Upper lobe of left lung (tissue), 6 donors: Measurements from ENCODE around the gene WFIKKN2. TPM values are rescaled to one million over a fixed set of nuclear protein-coding genes. Genes with fewer than 3 reads are reported as not detected.

ENCODE experiments used
- ATAC-seq, 2 donors: fragments of 200-7000 bp; cut with Tn5 transposase; one replicate each; pipeline ENCODE4 v1.9.1; 2022; ENCODE audit warnings: mild to moderate bottlenecking in 2 of 2, moderate library complexity in 2 of 2; ENCODE audit not compliant: low FRiP score in 2 of 2
- DNase-seq, 2 donors: peaks; one replicate each; pipeline ENCODE4 v3.0.0-alpha.2; 2019 to 2020
- H3K27ac ChIP-seq, 4 donors: fragments of 200-600 bp; sonication (generic); one replicate each; pipeline ENCODE4 v1.5.1; 2016 to 2019
- H3K27me3 ChIP-seq, 4 donors: fragments of 200-600 bp; sonication (generic); one replicate each; pipeline ENCODE4 v1.5.1; 2017 to 2019
- H3K36me3 ChIP-seq, 4 donors: fragments of 200-600 bp; sonication (generic); one replicate each; pipeline ENCODE4 v1.5.1; 2016 to 2019
- H3K4me1 ChIP-seq, 4 donors: fragments of 200-600 bp; sonication (generic); one replicate each; pipeline ENCODE4 v1.5.1; 2018 to 2019
- H3K4me3 ChIP-seq, 4 donors: fragments of 200-600 bp; sonication (generic); one replicate each; pipeline ENCODE4 v1.5.1; 2017 to 2019; ENCODE audit warnings: mild to moderate bottlenecking in 2 of 4, moderate library complexity in 1 of 4
- H3K9me3 ChIP-seq, 4 donors: fragments of 200-600 bp; sonication (generic); one replicate each; pipeline ENCODE4 v1.5.1; 2018 to 2019
- CTCF ChIP-seq, 6 experiments: fragments of 450-650 bp in 4 of 6; fragments of 200-600 bp in 2 of 6; sonication (generic) in 2 of 6; IDR thresholded peaks; one replicate each; pipeline ENCODE4 v1.5.1; 2016 to 2019; ENCODE audit warnings: antibody characterized with exemption in 6 of 6
- EP300 ChIP-seq, 4 donors: sonication (generic); formaldehyde crosslinking; IDR thresholded peaks; one replicate each; pipeline ENCODE4 v1.5.1; 2017; ENCODE audit warnings: antibody characterized with exemption in 4 of 4, control low read depth in 2 of 4
- POLR2A ChIP-seq, 4 donors: fragments of 450-650 bp; IDR thresholded peaks; one replicate each; pipeline ENCODE4 v1.5.1; 2016 to 2017; ENCODE audit warnings: antibody characterized with exemption in 4 of 4, mild to moderate bottlenecking in 2 of 4
- POLR2AphosphoS5 ChIP-seq, 2 donors: sonication (generic); formaldehyde crosslinking; IDR thresholded peaks; one replicate each; pipeline ENCODE4 v1.5.1; 2017; ENCODE audit warnings: antibody characterized with exemption in 2 of 2
- WGBS, 2 donors: methylation state at CpG; one replicate each; pipeline ENCODE4 v1.1.5; 2017 to 2018; 5-methylcytosine and 5-hydroxymethylcytosine counted together
- total RNA-seq, 6 donors: library from RNA; depleted of rRNA in 4 of 6; stranded (reverse); fragments of >200 nt in 4 of 6; gene quantifications; one replicate each; pipeline versions ENCODE4 v1.1.0 to v1.2.1, GENCODE V29; 2016 to 2021
- donor health status: DM: no; HTN: no; CAD: no; lungs with moderate emphysema.
- donor health status: DM: no; HTN: yes; CAD: no; lungs with severe emphysema.

WFIKKN2 gene
- total RNA-seq, 6 donors from 2014 or later: 0.23 TPM; not detected in 5

- DNase-seq (peak in 1 of 2 donors; percentile 56), ATAC-seq (peak; percentile 70 to 83)
- Histone ChIP-seq H3K27ac (no peak overlapping the region), H3K9me3 (no peaks in the 10 kb centered on the region), H3K27me3 (no peaks in the 10 kb centered on the region), H3K4me3 (no peak overlapping the region), H3K36me3 (no peaks in the 10 kb centered on the region), H3K4me1 (no peaks in the 10 kb centered on the region)
- WGBS, 2 donors: 19 to 26% methylated on average over 8 of the region's 8 CpGs
- TF ChIP-seq POLR2A (IDR thresholded peaks at IDR 0.05) (no peak), CTCF (IDR thresholded peaks at IDR 0.05) (peak; percentile 64 to 81 (median 70)), EP300 (IDR thresholded peaks at IDR 0.05) (no peak), POLR2AphosphoS5 (IDR thresholded peaks at IDR 0.05) (no peak)
Measured at GRCh38 chr17:50841949-50842354, 6.6 kb downstream of the WFIKKN2 start.

GRCh38 chr17:50842506-50843149 lies 7.2 kb downstream of the WFIKKN2 start:
- no peak for ATAC-seq
- Histone ChIP-seq H3K4me1 (no peaks in the 10 kb centered on the region), H3K36me3 (no peaks in the 10 kb centered on the region), H3K27me3 (no peaks in the 10 kb centered on the region), H3K9me3 (no peaks in the 10 kb centered on the region), H3K4me3 (no peak overlapping the region), H3K27ac (no peak overlapping the region)
- no peak for DNase-seq
- TF ChIP-seq POLR2A (IDR thresholded peaks at IDR 0.05) (no peak), POLR2AphosphoS5 (IDR thresholded peaks at IDR 0.05) (no peak), CTCF (IDR thresholded peaks at IDR 0.05) (no peak), EP300 (IDR thresholded peaks at IDR 0.05) (no peak)
- WGBS, 2 donors: 71 to 75% methylated on average over 7 to 9 of the region's 9 CpGs

- Histone ChIP-seq H3K36me3 (no peaks in the 10 kb centered on the region), H3K4me1 (no peaks in the 10 kb centered on the region), H3K27ac (no peak overlapping the region), H3K9me3 (no peaks in the 10 kb centered on the region), H3K27me3 (no peaks in the 10 kb centered on the region), H3K4me3 (no peak overlapping the region)
- DNase-seq: peak in 1 of 2 donors; percentile 44
- ATAC-seq: no peak
- no peak for TF ChIP-seq POLR2A (IDR thresholded peaks at IDR 0.05)
- no peak for TF ChIP-seq POLR2AphosphoS5 (IDR thresholded peaks at IDR 0.05)
- no peak for TF ChIP-seq CTCF (IDR thresholded peaks at IDR 0.05)
- TF ChIP-seq EP300 (IDR thresholded peaks at IDR 0.05): no peak
- 88 to 89% methylated on average over 13 to 16 of the region's 16 CpGs for WGBS, 2 donors
Measured at GRCh38 chr17:50843150-50843905, 7.9 kb downstream of the WFIKKN2 start.

- Histone ChIP-seq H3K9me3 (peaks cover 0 to 3% (median 0%) of the 10 kb centered on the region in 4 donors), H3K27me3 (no peaks in the 10 kb centered on the region), H3K36me3 (no peaks in the 10 kb centered on the region), H3K27ac (no peak overlapping the region), H3K4me3 (no peak overlapping the region), H3K4me1 (no peaks in the 10 kb centered on the region)
- no peak for TF ChIP-seq POLR2A (IDR thresholded peaks at IDR 0.05)
- TF ChIP-seq POLR2AphosphoS5 (IDR thresholded peaks at IDR 0.05): no peak
- TF ChIP-seq EP300 (IDR thresholded peaks at IDR 0.05): no peak
- TF ChIP-seq CTCF (IDR thresholded peaks at IDR 0.05): no peak
- no peak for DNase-seq
- WGBS, 2 donors: 93 to 95% methylated on average over 14 of the region's 14 CpGs
- ATAC-seq: no peak
Measured at GRCh38 chr17:50844117-50844700, 8.8 kb downstream of the WFIKKN2 start.
